ENCODE measurements around the gene FAM162B.
"Not testable (repeated sequence)": the region's sequence is repeated elsewhere in the genome, so short reads cannot be mapped to it uniquely, and the experiment has no call there.

FAM162B gene
- 0 reads per million in 4 donors for total RNA-seq

DNA sequence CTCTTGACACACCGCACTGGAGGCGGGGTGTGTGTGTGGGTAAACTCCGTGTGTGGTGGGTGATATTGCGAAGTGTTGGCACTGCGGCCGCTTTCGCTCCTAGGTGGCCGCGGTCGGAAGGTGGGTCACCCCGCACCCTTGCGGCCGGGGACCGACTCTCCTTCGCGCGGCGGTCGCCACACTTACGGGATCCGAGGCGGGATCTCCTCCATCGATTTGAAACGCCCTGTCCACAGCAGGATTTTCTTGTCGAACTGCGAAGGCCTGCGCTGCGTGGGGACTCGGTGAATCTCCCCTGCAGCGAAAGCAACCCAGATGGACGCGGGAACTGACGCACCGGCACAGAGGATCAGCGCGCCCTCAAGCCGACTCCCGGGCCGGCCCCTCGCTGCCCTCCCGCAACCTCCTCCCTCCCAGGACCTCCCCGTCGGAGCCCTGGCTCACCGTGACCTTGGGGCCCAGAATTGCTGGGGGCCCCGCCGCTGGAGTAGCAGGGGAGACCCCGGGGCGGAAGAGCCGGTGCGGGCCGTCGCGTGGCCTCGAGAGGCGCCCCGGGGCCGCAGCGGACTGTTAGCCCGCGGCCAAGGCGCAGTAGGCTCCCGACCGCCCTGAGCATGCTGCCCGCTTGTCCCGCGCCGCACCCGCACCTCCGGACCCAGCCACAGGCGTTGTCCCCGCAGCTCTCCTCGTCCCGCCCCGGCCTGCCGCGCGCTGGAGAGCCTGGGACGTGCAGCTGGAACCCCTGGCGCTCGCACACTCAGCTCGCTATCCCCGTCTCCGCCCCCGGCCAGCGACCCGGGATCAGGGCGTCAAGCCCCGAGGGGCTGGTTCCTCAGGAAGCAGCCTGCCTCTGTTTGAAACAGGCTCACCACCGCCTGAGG, at the start of gene FAM162B:
FAM162B (minus strand) TSS at position 759 of the 881 bp plus-strand sequence; CDS start at position 616, 143 bp downstream.
- DNase-seq: no peak

DNA sequence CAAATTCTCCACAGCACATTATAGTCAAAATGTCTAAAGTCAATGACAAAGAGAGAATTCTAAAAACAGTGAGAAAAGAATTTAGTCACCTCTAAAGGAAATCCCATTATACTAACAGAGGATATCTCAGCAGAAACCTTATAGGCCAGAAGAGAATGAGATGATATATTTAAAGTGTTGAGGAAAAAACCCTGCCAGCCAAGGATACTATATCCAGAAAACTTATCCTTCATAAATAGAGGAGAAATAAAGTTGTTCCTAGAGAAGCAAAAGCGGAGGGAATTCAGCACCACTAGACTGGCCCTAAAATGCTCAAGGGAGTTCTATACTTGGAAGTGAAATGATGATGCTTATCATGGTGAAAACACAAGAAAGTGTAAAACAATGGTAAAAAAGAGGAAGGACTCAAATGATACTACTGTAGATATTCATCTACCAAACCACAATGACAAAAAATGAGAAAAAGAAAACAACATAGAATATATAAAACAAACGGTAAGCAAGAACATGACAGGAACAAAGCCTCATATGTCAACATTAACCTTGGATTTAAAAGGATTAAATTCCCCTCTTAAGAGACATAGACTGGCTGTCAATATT, 46.6 kb upstream of the FAM162B start:
- no peak for DNase-seq

DNA sequence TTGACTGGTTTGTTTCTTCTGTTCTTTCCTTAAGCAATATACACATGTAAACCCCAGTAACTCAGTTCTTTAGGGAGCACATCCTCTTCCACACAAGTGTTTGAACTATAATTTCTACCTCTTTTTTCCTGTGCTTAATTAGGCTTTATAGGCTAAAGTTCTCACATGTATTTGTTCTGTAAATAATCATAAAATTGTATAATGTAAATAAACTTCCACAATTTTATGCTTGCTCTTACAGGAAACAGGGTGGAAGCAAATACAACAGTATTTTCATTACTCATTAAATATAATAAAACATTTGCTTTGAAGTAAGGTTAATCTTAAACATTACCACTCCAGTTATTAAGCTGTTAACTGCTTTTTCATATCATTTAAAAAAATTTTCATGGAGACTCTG, 36.5 kb upstream of the FAM162B start:
- DNase-seq: no peak

DNA sequence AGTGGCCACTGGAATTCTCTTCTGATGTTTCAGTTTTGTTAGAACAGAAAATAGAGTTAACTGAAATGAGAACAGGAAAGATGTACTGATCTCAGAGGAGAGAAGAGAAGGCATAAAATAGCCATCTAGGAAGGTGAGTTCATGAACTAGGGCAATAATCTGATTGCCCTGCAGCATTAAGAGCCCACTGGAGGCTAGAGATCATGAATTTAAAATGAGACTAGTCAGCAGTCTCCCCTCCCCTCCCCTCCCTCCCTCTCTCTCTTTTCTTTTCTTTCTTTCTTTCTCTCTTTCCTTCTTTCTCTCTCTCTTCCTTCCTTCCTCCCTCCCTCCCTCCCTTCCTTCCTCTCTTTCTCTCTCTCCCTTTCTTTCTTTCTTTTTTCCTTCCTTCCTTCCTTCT, 34.4 kb upstream of the FAM162B start:
- no peak for DNase-seq

DNA sequence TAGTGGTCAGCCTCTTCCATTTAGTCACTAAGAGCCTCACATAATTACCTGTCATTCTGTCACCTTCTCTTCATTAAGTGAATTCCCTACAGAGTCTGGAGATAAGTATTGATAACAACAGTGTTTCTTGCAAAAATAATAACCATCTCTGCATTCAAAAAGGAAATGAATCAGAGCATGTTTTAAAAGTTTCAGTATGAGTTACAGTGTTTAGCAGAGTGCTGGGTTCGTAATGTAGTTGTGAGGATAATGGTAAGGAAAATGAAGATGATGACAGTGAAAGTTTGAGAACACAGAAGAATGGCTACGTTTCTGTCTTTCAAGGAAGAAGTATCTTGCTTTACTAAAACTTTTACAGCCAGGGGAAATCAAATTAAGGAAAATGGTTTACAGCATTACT, 32.1 kb upstream of the FAM162B start:
- DNase-seq: peak in 1 of 5 donors; percentile 2

GRCh38 chr6:116793224-116793623, 27.7 kb upstream of the FAM162B start:
- DNase-seq: no peak

DNA sequence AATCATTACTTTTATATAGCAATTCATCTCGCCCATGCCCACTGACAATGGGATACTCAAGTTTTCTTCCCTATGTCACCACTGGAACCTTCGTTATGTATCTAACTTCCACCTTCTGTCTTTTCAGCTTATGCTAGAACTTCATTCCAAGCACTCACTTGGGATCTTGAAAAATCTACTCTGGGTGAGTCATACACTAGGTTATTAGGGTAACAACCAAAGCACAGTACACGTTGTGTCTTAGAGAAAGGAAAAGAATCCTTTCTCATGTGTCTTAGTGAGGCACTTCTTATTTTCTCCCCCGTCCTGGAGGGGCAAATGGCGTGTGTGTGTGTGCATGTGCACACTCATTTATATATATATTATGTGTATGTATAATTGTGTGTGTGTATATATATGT, 18.3 kb upstream of the FAM162B start:
- no peak for DNase-seq

DNA sequence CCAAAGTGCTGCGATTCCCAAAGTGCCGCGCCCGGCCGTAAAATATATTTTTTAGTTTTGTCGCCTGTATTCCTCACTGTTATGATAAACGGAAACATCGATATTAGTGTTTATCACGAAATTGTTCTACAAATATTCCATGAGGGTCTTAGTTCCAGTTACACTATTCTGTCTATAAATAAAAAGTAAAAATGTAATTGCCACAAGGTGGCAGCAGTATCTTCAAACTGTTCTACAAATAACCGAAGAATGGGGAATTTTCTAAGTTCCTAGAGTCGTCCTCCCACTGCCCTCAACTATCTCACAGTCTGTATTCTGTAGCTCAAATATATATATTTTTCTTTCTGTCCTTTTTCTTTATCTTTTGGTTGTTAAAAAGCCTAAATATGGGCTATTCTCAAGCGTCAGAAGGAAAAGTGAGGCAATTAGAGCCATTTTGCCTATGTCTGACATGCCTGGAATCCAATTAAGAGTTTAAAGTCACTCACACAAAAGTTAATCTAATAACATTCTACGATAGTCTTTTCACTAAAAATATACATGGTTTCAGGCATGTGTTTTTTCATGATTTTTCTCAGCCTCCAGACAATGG, 14.2 kb upstream of the FAM162B start:
- DNase-seq: no peak

DNA sequence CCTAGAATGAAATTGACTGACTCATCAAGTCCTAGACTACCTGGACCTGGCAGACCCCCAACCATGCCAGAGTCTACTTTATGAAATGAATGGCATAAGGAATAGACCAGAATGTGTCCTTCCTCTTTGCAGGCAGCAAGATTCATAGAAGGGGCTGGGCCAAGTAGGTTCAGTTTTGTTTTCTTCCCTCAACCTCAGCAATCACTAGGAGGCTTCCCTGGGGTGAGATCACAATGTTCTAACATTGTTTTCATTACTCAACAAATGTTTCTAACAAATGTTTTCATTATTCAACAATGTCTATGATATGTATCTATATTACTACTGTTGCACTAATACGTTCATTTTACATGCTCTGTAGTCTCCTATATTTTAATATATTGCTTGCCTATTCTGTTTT, 8.4 kb upstream of the FAM162B start:
- DNase-seq: no peak

GRCh38 chr6:116772450-116772849, 6.9 kb upstream of the FAM162B start:
- DNase-seq: no peak

DNA sequence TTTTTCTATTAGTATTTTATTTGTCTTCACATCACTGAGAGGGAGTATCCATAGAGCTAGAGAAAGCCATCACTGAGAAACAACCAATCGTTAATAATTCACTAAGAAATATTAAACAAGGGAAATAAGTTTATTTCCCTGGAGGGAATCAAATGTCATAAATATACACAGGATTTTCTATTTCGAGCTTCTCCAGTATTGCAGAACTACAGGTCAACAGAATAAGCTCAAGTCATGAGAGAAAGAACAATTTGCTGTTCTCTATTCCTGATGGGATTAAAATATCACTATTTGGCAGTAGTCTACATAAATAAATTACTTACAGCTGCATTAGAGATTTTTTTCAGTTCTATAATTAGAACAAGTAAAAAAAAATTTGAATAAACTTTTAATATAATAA, 2.2 kb upstream of the FAM162B start:
- no peak for DNase-seq

DNA sequence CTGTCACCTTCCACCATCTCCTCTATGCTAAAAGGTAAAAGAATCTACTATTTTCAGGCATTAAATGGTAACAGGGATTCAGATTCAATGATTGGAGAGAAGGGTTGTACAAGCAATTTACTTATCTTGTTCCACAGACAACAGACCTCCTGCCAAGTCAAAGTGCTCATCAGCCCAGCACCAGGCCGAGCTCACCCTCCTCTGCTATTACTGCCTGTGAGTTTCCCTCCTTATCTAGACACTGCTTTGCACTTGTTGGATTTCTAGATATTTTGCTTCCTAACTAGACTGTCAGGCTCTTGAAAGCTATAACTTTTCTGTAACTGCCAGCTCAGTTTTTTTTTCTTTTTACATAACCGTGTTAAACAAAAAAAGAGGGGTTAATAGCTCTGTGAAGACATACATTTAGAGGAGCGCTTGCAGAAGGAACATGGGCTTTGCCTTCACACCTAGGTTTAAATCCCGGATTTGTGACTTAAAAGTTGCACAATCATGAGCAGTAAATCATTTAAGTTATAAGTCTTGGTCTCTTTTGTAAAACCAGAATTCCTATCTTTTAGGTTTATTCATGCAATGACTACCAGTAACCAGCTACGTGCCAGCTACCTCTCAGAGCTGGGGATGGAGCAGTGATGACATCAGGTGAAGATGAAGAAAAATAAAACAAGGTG, 1.1 kb upstream of the FAM162B start:
- DNase-seq: no peak

- DNase-seq: no peak
These were observed 924 bp downstream of the FAM162B start for GRCh38 chr6:116764629-116764960.

DNA sequence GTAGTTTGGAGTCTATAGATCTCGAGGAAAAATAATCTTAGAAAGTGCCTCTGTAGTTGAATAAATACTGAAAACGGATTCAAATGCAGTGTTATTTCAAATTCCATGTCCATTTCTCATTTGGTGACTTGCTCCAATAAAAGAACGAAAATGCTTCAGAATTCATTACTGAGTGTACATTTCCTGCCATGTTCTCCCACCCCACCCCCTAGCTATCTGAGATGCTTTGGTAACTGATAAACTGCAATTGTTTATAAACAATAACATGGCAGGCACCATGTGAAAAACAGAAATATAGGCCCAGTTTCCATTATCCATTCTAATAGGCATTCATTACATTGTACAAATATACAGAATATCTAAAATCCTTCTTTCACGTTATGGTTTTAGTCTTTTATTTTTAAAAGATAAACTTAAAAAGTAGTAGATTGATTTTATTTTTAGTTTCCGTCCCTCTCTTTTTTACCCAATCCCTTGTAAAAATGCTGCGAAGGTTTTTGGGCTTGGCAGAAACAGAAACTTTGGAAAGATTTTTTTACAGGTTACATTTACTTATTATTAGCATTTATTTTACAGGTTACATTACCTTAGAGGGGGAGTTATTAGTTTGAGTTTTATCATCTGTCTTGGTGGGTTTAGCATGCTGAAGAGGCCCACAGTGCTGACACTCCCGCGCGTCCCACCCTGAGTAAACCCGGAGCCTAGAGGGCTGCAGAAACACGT, 1.5 kb downstream of the FAM162B start:
- DNase-seq: no peak

DNA sequence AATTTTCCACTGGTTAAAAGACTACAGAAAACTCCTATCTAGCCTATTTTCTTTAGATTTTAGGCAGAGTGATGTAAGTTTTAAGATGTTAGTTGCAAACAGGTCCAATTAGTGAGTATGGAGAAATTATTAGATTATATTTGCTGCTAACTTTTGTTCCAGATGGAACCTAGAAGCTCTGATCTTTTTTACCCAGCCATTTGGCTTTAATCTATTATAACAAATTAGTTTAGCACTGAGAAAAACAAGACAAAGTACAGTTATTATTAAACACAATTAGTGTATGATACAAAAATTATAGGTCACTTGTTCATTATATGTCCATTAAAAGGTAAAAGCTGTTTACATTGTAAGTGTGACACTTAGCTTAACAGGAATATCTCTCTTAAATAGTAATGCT, 2.5 kb downstream of the FAM162B start:
- DNase-seq: no peak

DNA sequence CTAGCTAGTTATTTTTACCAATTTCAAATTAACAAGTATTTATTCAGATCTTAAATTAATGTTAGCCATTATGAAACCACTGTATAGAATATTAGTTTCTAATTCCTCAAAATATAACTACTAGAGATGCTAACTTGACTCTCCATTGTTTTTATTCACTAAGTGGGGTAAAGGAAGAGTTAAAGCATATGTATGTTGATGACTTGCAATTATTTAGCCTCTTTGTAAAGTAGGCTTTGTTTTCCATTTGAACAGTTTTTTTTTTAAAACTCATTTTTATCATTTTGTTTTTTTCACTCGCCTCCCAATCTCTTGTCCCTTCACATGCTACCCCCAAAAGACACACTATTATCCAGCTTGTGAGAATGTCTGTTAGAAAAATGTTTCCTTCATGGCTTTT, 3.3 kb downstream of the FAM162B start:
- no peak for DNase-seq

- DNase-seq: no peak
These were observed 3.7 kb downstream of the FAM162B start for GRCh38 chr6:116761779-116762178.

DNA sequence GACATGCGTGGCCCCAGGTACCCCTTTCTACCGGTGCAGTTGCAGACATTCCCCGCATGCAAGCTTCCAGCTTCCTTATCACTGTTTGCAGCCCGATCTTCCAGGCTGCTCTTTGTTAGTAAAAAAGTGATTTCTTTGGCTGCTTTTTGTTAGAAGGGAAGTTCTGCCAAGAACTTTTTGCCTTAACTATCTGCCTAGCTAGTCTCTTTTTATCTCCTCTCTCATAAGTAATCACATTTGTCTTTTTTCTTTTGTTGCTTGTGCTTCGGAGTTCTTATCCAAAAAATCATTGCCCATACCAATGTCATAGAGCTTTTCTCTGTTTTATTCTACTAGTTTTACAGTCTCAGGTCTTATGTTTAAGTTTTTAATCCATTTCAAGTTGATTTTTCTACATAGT, 20.3 kb downstream of the FAM162B start:
- no peak for DNase-seq

DNA sequence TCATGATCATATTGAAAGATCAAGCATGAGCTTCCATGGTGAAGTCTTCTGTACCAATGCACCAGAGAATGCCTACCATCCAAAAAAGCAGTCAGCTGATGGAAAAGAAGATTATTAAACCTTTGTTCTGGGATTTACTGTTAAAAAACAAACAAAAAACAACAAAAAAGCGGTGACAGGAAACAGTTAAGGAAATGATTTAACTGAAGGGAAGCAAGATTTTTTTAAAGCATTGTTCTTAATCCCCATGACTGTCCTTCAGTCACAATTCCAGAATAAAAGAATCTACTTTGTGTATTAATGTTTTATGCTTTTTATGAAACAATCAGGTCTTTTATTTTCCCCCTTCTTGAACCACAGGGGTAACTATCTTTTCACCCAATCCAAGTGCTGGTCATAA, 23.9 kb downstream of the FAM162B start:
- DNase-seq: no peak

GRCh38 chr6:116740486-116740885, 25.0 kb downstream of the FAM162B start:
- not testable (repeated sequence) for DNase-seq

- no peak for DNase-seq
These were observed 28.5 kb downstream of the FAM162B start for GRCh38 chr6:116737004-116737403.

- no peak for DNase-seq
These were observed 35.0 kb downstream of the FAM162B start for GRCh38 chr6:116730513-116730912.

GRCh38 chr6:116726947-116727346, 38.6 kb downstream of the FAM162B start:
- no peak for DNase-seq
